Measurements from ENCODE around the gene SNX18.

Gene SNX18

GRCh38 chr5:54581831-54582548 is 64.4 kb downstream of the SNX18 start:
- Histone ChIP-seq H3K4me1 (ENCODE audit: control insufficient read depth in 1 of 2, insufficient read depth in 2 of 2, low read length in 2 of 2) (peaks cover 10 to 14% of the 10 kb centered on the region in 2 donors), H3K27ac (ENCODE audit: low read length) (peak overlapping the region; percentile 16), H3K36me3 (ENCODE audit: control insufficient read depth in 1 of 2, insufficient read depth in 2 of 2, low read length in 2 of 2) (no peaks in the 10 kb centered on the region), H3K4me3 (ENCODE audit: low read depth in 1 of 2, low read length in 2 of 2) (no peak overlapping the region), H3K27me3 (ENCODE audit: low read depth, low read length) (no peaks in the 10 kb centered on the region), H3K9me3 (ENCODE audit: control insufficient read depth in 1 of 2, low read length in 2 of 2) (peaks cover 0 to 8% of the 10 kb centered on the region in 2 donors)

- peaks cover 0 to 8% of the 10 kb centered on the region in 2 donors for H3K9me3 ChIP-seq (ENCODE audit: control insufficient read depth in 1 of 2, low read length in 2 of 2)
- no peak overlapping the region for H3K27ac ChIP-seq (ENCODE audit: low read length)
- H3K4me3 ChIP-seq (ENCODE audit: low read depth in 1 of 2, low read length in 2 of 2), result no peak overlapping the region
- H3K27me3 ChIP-seq (ENCODE audit: low read depth, low read length), result no peaks in the 10 kb centered on the region
- H3K36me3 ChIP-seq (ENCODE audit: control insufficient read depth in 1 of 2, insufficient read depth in 2 of 2, low read length in 2 of 2), result no peaks in the 10 kb centered on the region
- peaks cover 3 to 5% of the 10 kb centered on the region in 2 donors for H3K4me1 ChIP-seq (ENCODE audit: control insufficient read depth in 1 of 2, insufficient read depth in 2 of 2, low read length in 2 of 2)
Observed at GRCh38 chr5:54586336-54586735, 68.8 kb downstream of the SNX18 start.

- no peaks in the 10 kb centered on the region for H3K36me3 ChIP-seq (ENCODE audit: control insufficient read depth in 1 of 2, insufficient read depth in 2 of 2, low read length in 2 of 2)
- H3K4me1 ChIP-seq (ENCODE audit: control insufficient read depth in 1 of 2, insufficient read depth in 2 of 2, low read length in 2 of 2), result no peaks in the 10 kb centered on the region
- H3K27ac ChIP-seq (ENCODE audit: low read length), result no peak overlapping the region
- H3K4me3 ChIP-seq (ENCODE audit: low read depth in 1 of 2, low read length in 2 of 2), result no peak overlapping the region
- no peaks in the 10 kb centered on the region for H3K27me3 ChIP-seq (ENCODE audit: low read depth, low read length)
- H3K9me3 ChIP-seq (ENCODE audit: control insufficient read depth in 1 of 2, low read length in 2 of 2), result peaks cover 0 to 8% of the 10 kb centered on the region in 2 donors
Observed at GRCh38 chr5:54589786-54590185, 72.2 kb downstream of the SNX18 start.

- Histone ChIP-seq H3K4me1 (ENCODE audit: control insufficient read depth in 1 of 2, insufficient read depth in 2 of 2, low read length in 2 of 2) (no peaks in the 10 kb centered on the region), H3K9me3 (ENCODE audit: control insufficient read depth in 1 of 2, low read length in 2 of 2) (peaks cover 0 to 8% of the 10 kb centered on the region in 2 donors), H3K27me3 (ENCODE audit: low read depth, low read length) (no peaks in the 10 kb centered on the region), H3K4me3 (ENCODE audit: low read depth in 1 of 2, low read length in 2 of 2) (no peak overlapping the region), H3K27ac (ENCODE audit: low read length) (no peak overlapping the region), H3K36me3 (ENCODE audit: control insufficient read depth in 1 of 2, insufficient read depth in 2 of 2, low read length in 2 of 2) (no peaks in the 10 kb centered on the region)
Observed at GRCh38 chr5:54590824-54591223, 73.3 kb downstream of the SNX18 start.

- Histone ChIP-seq H3K4me3 (ENCODE audit: low read depth in 1 of 2, low read length in 2 of 2) (no peak overlapping the region), H3K9me3 (ENCODE audit: control insufficient read depth in 1 of 2, low read length in 2 of 2) (no peaks in the 10 kb centered on the region), H3K27me3 (ENCODE audit: low read depth, low read length) (no peaks in the 10 kb centered on the region), H3K4me1 (ENCODE audit: control insufficient read depth in 1 of 2, insufficient read depth in 2 of 2, low read length in 2 of 2) (no peaks in the 10 kb centered on the region), H3K36me3 (ENCODE audit: control insufficient read depth in 1 of 2, insufficient read depth in 2 of 2, low read length in 2 of 2) (no peaks in the 10 kb centered on the region), H3K27ac (ENCODE audit: low read length) (no peak overlapping the region)
Observed at GRCh38 chr5:54593779-54594178, 76.2 kb downstream of the SNX18 start.

GRCh38 chr5:54594181-54594580 is 76.6 kb downstream of the SNX18 start:
- H3K27me3 ChIP-seq (ENCODE audit: low read depth, low read length), result no peaks in the 10 kb centered on the region
- no peaks in the 10 kb centered on the region for H3K9me3 ChIP-seq (ENCODE audit: control insufficient read depth in 1 of 2, low read length in 2 of 2)
- no peak overlapping the region for H3K4me3 ChIP-seq (ENCODE audit: low read depth in 1 of 2, low read length in 2 of 2)
- H3K4me1 ChIP-seq (ENCODE audit: control insufficient read depth in 1 of 2, insufficient read depth in 2 of 2, low read length in 2 of 2), result no peaks in the 10 kb centered on the region
- H3K36me3 ChIP-seq (ENCODE audit: control insufficient read depth in 1 of 2, insufficient read depth in 2 of 2, low read length in 2 of 2), result no peaks in the 10 kb centered on the region
- no peak overlapping the region for H3K27ac ChIP-seq (ENCODE audit: low read length)

- H3K4me1 ChIP-seq (ENCODE audit: control insufficient read depth in 1 of 2, insufficient read depth in 2 of 2, low read length in 2 of 2), result no peaks in the 10 kb centered on the region
- no peaks in the 10 kb centered on the region for H3K36me3 ChIP-seq (ENCODE audit: control insufficient read depth in 1 of 2, insufficient read depth in 2 of 2, low read length in 2 of 2)
- H3K27ac ChIP-seq (ENCODE audit: low read length), result no peak overlapping the region
- H3K4me3 ChIP-seq (ENCODE audit: low read depth in 1 of 2, low read length in 2 of 2), result no peak overlapping the region
- no peaks in the 10 kb centered on the region for H3K27me3 ChIP-seq (ENCODE audit: low read depth, low read length)
- H3K9me3 ChIP-seq (ENCODE audit: control insufficient read depth in 1 of 2, low read length in 2 of 2), result no peaks in the 10 kb centered on the region
Observed at GRCh38 chr5:54595721-54596120, 78.2 kb downstream of the SNX18 start.

Data from muscle layer of duodenum (tissue), 2 donors.